NCI-H187 (cell line): ENCODE results near the gene PPP1R16B.

Source experiments
- DNase-seq, 2 experiments: peaks; one replicate each; lab custom pipeline; 2025; lab: John Stamatoyannopoulos, UW

PPP1R16B gene

GRCh38 chr20:38965264-38965663 lies 159.8 kb downstream of the PPP1R16B start:
- DNase-seq: no peak

GRCh38 chr20:38968090-38968489 lies 162.6 kb downstream of the PPP1R16B start:
- no peak for DNase-seq

GRCh38 chr20:38969708-38970107 lies 164.2 kb downstream of the PPP1R16B start:
- no peak for DNase-seq

GRCh38 chr20:38970302-38970701 lies 164.8 kb downstream of the PPP1R16B start:
- DNase-seq: no peak
